H1 (cell line): ENCODE results near the gene TANC1. TPM values are rescaled to one million over a fixed set of nuclear protein-coding genes. Genes with fewer than 3 reads are reported as not detected.

Experiments
- CTCF ChIA-PET: fragments of 300-600 bp; sonication (Branson Sonifier 250); formaldehyde crosslinking; loops from one replicate; lab custom pipeline; 2021; ENCODE audit not compliant: partially characterized antibody; lab: Charles Lee
- POLR2A ChIA-PET: fragments of 300-600 bp; sonication (Branson Sonifier 250); formaldehyde crosslinking; loops from one replicate; lab custom pipeline; 2021; ENCODE audit warnings: inconsistent platforms; ENCODE audit not compliant: partially characterized antibody; lab: Charles Lee
- DNase-seq, 2 experiments: peaks; one replicate each; pipeline versions ENCODE4 v3.0.0 to v3.0.0-alpha.2; 2010 to 2022; ENCODE audit warnings: low spot score in 2 of 2, low read depth in 1 of 2, mixed read lengths in 1 of 2
- FAIRE-seq: peaks from 2 replicates; lab custom pipeline; 2011; peaks lifted over from hg19 to GRCh38; lab: Jason Lieb, UNC
- H2AFZ ChIP-seq: 2 replicates; pipeline ENCODE4 v1.8.1; 2012; ENCODE audit warnings: low read length, inconsistent platforms
- H2AK5ac ChIP-seq: 2 replicates; pipeline ENCODE4 v1.6.1; 2013; ENCODE audit warnings: low read depth, low read length
- H2BK120ac ChIP-seq: replicated peaks from 2 replicates; pipeline ENCODE3; 2013; ENCODE audit warnings: low read depth, low read length, inconsistent platforms
- H2BK12ac ChIP-seq: 2 replicates; pipeline ENCODE4 v1.6.1; 2013; ENCODE audit warnings: low read depth, low read length
- H2BK15ac ChIP-seq: 2 replicates; pipeline ENCODE4 v1.6.1; 2013; ENCODE audit warnings: low read length
- H2BK20ac ChIP-seq: 2 replicates; pipeline ENCODE4 v1.6.1; 2013; ENCODE audit warnings: low read length
- H2BK5ac ChIP-seq: 2 replicates; pipeline ENCODE4 v1.6.1; 2013; ENCODE audit warnings: low read depth, low read length
- H3K14ac ChIP-seq: 2 replicates; pipeline ENCODE4 v1.6.1; 2013; ENCODE audit warnings: inconsistent platforms; ENCODE audit not compliant: insufficient read length
- H3K18ac ChIP-seq: 2 replicates; pipeline ENCODE4 v1.6.1; 2013; ENCODE audit warnings: low read length; ENCODE audit errors: extremely low read depth
- H3K23ac ChIP-seq: 2 replicates; pipeline ENCODE4 v1.6.1; 2013; ENCODE audit warnings: inconsistent platforms; ENCODE audit not compliant: insufficient read length
- H3K23me2 ChIP-seq: 2 replicates; pipeline ENCODE4 v1.6.1; 2013; ENCODE audit warnings: low read depth, low read length
- H3K27ac ChIP-seq: 2 replicates; pipeline ENCODE4 v1.6.1; 2011; ENCODE audit warnings: low read depth, low read length, inconsistent platforms
- H3K27me3 ChIP-seq, 4 experiments: replicated peaks in 1 of 4; 1 replicate in 1 of 4; 2 replicates in 3 of 4; pipeline versions ENCODE4 v1.6.1 to v1.8.1; 2011 to 2013; ENCODE audit warnings: low read length in 3 of 4, mild to moderate bottlenecking in 3 of 4, inconsistent platforms in 2 of 4, mixed read lengths in 2 of 4, moderate library complexity in 1 of 4; ENCODE audit not compliant: control insufficient read depth in 3 of 4, insufficient read depth in 3 of 4; ENCODE audit errors: extremely low read depth in 1 of 4
- H3K36me3 ChIP-seq, 4 experiments: 2 replicates each; pipeline versions ENCODE4 v1.6.1 to v1.8.1; 2011 to 2013; ENCODE audit warnings: mild to moderate bottlenecking in 4 of 4, low read length in 3 of 4, moderate library complexity in 2 of 4, control low read depth in 1 of 4, inconsistent platforms in 1 of 4; ENCODE audit not compliant: insufficient read depth in 4 of 4, control insufficient read depth in 2 of 4
- H3K4ac ChIP-seq: replicated peaks from 2 replicates; pipeline ENCODE3; 2013; ENCODE audit warnings: low read length, low read depth, mixed read lengths, inconsistent platforms; ENCODE audit not compliant: insufficient read length
- H3K4me1 ChIP-seq, 4 experiments: replicated peaks in 1 of 4; 1 replicate in 1 of 4; 2 replicates in 3 of 4; pipeline versions ENCODE4 v1.6.1 to v1.8.1; 2011 to 2013; ENCODE audit warnings: low read length in 3 of 4, inconsistent platforms in 2 of 4, mixed read lengths in 1 of 4; ENCODE audit not compliant: insufficient read depth in 4 of 4, control insufficient read depth in 3 of 4
- H3K4me2 ChIP-seq, 2 experiments: 2 replicates each; pipeline versions ENCODE4 v1.6.1 to v1.8.1; 2011 to 2013; ENCODE audit warnings: low read depth in 2 of 2, low read length in 2 of 2, control low read depth in 1 of 2, inconsistent platforms in 1 of 2, mild to moderate bottlenecking in 1 of 2; ENCODE audit not compliant: insufficient read depth in 1 of 2
- H3K4me3 ChIP-seq, 4 experiments: fragments of 200-600, 300-600 bp in 1 of 4; sonication (generic), shearing (Covaris generic), sonication (Bioruptor Twin) in 1 of 4; 2 replicates each; pipeline versions ENCODE4 v1.5.1 to v1.8.1; 2011 to 2016; ENCODE audit warnings: low read length in 4 of 4, low read depth in 3 of 4, control low read depth in 2 of 4, inconsistent platforms in 2 of 4, mild to moderate bottlenecking in 2 of 4, mixed read lengths in 1 of 4, moderate library complexity in 1 of 4; ENCODE audit not compliant: insufficient read depth in 2 of 4; ENCODE audit errors: extremely low read depth in 1 of 4
- H3K56ac ChIP-seq: replicated peaks from 2 replicates; pipeline ENCODE3; 2013; ENCODE audit warnings: low read depth, mild to moderate bottlenecking, mixed read lengths, low read length, inconsistent platforms; ENCODE audit not compliant: insufficient read length
- H3K79me1 ChIP-seq: 2 replicates; pipeline ENCODE4 v1.6.1; 2013; ENCODE audit warnings: low read depth, low read length, control low read depth
- H3K79me2 ChIP-seq, 2 experiments: 2 replicates each; pipeline versions ENCODE4 v1.6.1 to v1.8.1; 2012 to 2013; ENCODE audit warnings: low read length in 2 of 2, mild to moderate bottlenecking in 2 of 2, inconsistent platforms in 1 of 2; ENCODE audit not compliant: insufficient read depth in 2 of 2, control insufficient read depth in 1 of 2
- H3K9ac ChIP-seq, 4 experiments: replicated peaks in 1 of 4; 1 replicate in 1 of 4; 2 replicates in 3 of 4; pipeline versions ENCODE4 v1.6.1 to v1.8.1; 2011 to 2013; ENCODE audit warnings: low read depth in 3 of 4, low read length in 3 of 4, control low read depth in 2 of 4, mild to moderate bottlenecking in 2 of 4, moderate library complexity in 2 of 4, inconsistent platforms in 1 of 4; ENCODE audit errors: extremely low read depth in 1 of 4
- H3K9me3 ChIP-seq, 2 experiments: 2 replicates each; pipeline versions ENCODE4 v1.6.1 to v1.8.1; 2012 to 2013; ENCODE audit warnings: mild to moderate bottlenecking in 2 of 2, moderate library complexity in 2 of 2, control low read depth in 1 of 2, inconsistent platforms in 1 of 2, low read depth in 1 of 2, low read length in 1 of 2, mixed read lengths in 1 of 2; ENCODE audit not compliant: insufficient read depth in 2 of 2
- H4K20me1 ChIP-seq, 2 experiments: replicated peaks in 1 of 2; 2 replicates each; pipeline versions ENCODE3 to v1.8.1; 2011 to 2013; ENCODE audit warnings: inconsistent platforms in 2 of 2, low read length in 2 of 2, mild to moderate bottlenecking in 1 of 2; ENCODE audit not compliant: insufficient read depth in 2 of 2, control insufficient read depth in 1 of 2
- H4K5ac ChIP-seq: 2 replicates; pipeline ENCODE4 v1.6.1; 2013; ENCODE audit warnings: low read length, low read depth, mixed read lengths, inconsistent platforms; ENCODE audit not compliant: insufficient read length
- H4K8ac ChIP-seq: 2 replicates; pipeline ENCODE4 v1.8.0; 2013; ENCODE audit warnings: mild to moderate bottlenecking, moderate library complexity, low read length, inconsistent platforms; ENCODE audit not compliant: insufficient read depth; ENCODE audit errors: extremely low read depth
- H4K91ac ChIP-seq: replicated peaks from 2 replicates; pipeline ENCODE3; 2013; ENCODE audit warnings: low read length, mixed read lengths, inconsistent platforms; ENCODE audit not compliant: insufficient read length
- BCL11A ChIP-seq, 2 experiments: IDR thresholded peaks; one replicate each; pipeline ENCODE4 v1.6.1; 2011; ENCODE audit warnings: low read depth in 2 of 2, low read length in 2 of 2, mild to moderate bottlenecking in 2 of 2
- CBX8 ChIP-seq: fragments of 300-800, 300-1000 bp; sonication (generic); IDR thresholded peaks from 2 replicates; pipeline ENCODE4 v1.7.1; 2016; ENCODE audit warnings: low read depth, low read length, borderline replicate concordance
- EP300 ChIP-seq, 2 experiments: IDR thresholded peaks; 1 replicate in 1 of 2; 2 replicates in 1 of 2; pipeline ENCODE4 v1.6.1; 2011 to 2012; ENCODE audit warnings: low read depth in 2 of 2, low read length in 2 of 2, mild to moderate bottlenecking in 2 of 2, borderline replicate concordance in 1 of 2, inconsistent platforms in 1 of 2, moderate library complexity in 1 of 2
- KDM5A ChIP-seq: fragments of 200-600 bp; IDR thresholded peaks from 2 replicates; pipeline ENCODE4 v1.7.1; 2012; ENCODE audit warnings: mild to moderate bottlenecking, low read length, inconsistent platforms, mixed read lengths
- PHF8 ChIP-seq: fragments of 200-600 bp; sonication (generic); conservative IDR thresholded peaks from 2 replicates; pipeline ENCODE4 v1.7.1; 2012; ENCODE audit warnings: low read depth, mild to moderate bottlenecking, inconsistent platforms, low read length, moderate library complexity
- WGBS, 2 experiments: shearing (Covaris generic) in 1 of 2; methylation state at CpG; one replicate each; pipeline versions ENCODE4 v1.1.6 to v1.1.7; 2013 to 2015; ENCODE audit warnings: low lambda C conversion rate in 2 of 2, mixed read lengths in 2 of 2, inconsistent platforms in 1 of 2, low coverage in 1 of 2, missing lambda C conversion rate in 1 of 2; ENCODE audit not compliant: insufficient replicate concordance in 2 of 2, insufficient coverage in 1 of 2, insufficient read length in 1 of 2; ENCODE audit errors: extremely low coverage in 1 of 2, missing lambda C conversion rate in 1 of 2; 5-methylcytosine and 5-hydroxymethylcytosine counted together
- polyA plus RNA-seq, 7 experiments: library from polyadenylated mRNA; depleted of rRNA in 3 of 7; stranded (reverse) in 5 of 7; unstranded in 2 of 7; fragments of >200 nt in 5 of 7; fragments of 200-250 nt in 2 of 7; gene quantifications; 1 replicate in 5 of 7; 2 replicates in 1 of 7; 4 replicates in 1 of 7; pipeline versions ENCODE4 v1.2.1 to v1.2.3, GENCODE V29; 2011 to 2013; ENCODE audit warnings: missing spikeins in 2 of 7, mixed read lengths in 2 of 7
- total RNA-seq: library from RNA; stranded (reverse); fragmentation: NEBNext Ultra II Directional; extraction: Animal tissue kit (Norgen Biotek cat#: 25700); gene quantifications from 2 replicates; pipeline ENCODE4 v1.2.1, GENCODE V29; 2021
- TF ChIP-seq, protein P1 (sequence below): IDR thresholded peaks from 2 replicates; pipeline ENCODE4 v1.6.1; 2012; ENCODE audit warnings: low read length, inconsistent platforms
- TF ChIP-seq, protein P2 (sequence below): IDR thresholded peaks from 2 replicates; pipeline ENCODE4 v1.6.1; 2012; ENCODE audit warnings: inconsistent platforms

TANC1 gene
- total and polyA plus RNA-seq, 2 of the 8 experiments (the other 6 are each of a cell fraction or from before 2014, with no cell fraction given) = 4.1 to 7.6 TPM

DNA sequence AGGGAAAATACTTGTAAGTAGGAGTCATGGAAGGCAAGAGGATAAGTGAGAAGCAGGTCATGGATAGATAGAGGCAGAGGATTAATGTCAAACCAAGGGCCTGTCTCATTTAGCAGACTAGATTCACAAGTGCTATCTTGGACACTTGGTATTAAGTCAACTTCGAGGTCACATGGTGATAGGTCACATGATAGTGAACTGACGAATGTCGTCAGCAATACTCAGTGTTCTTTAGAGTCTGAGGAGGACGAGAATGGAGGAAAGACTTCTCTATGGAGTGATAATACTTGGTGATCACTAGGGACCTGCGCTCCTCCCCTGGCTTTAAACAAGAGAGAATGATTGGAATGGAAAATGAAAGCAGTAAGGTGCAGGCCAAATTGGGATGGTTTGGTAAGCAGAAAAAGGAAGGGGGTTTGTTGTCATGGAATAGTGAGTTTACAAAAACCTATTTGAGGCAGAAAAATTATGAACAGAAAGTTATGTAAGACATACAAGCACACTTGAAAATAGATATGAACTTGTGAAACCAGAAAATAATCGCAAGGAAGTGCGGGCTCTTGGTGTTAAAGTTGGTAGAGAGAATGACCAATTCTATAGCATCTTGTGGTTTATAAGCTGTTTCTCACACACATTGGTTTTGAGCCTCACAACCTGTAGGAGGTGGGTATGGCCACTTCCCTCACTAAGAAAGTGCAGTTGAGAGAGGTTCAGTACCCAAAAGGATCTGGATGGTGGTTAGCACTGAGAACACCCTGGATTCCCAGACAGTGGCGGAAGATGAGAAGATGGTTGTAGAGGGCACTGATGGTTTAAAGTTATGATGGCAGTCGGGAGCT is 176.6 kb downstream of the TANC1 start:
- CTCF ChIA-PET = interaction anchor here (1.7 to 6.6 kb wide), 2 partner anchors 25 to 72 kb away, joined by 3 to 28 read pairs; no protein-coding TSS in a partner anchor
- H3K9ac ChIP-seq = no peak overlapping the region
- no peak for FAIRE-seq
- no peak overlapping the region for H3K56ac ChIP-seq
- TF ChIP-seq EP300 (IDR thresholded peaks at IDR 0.05; ENCODE audit: borderline replicate concordance in 1 of 2, low read depth in 2 of 2, low read length in 2 of 2) (no peak), PHF8 (no peak), BCL11A (IDR thresholded peaks at IDR 0.05; ENCODE audit: low read depth in 2 of 2, low read length in 2 of 2) (no peak), CBX8 (no peak), KDM5A (no peak)
- TF ChIP-seq, protein P1, sequence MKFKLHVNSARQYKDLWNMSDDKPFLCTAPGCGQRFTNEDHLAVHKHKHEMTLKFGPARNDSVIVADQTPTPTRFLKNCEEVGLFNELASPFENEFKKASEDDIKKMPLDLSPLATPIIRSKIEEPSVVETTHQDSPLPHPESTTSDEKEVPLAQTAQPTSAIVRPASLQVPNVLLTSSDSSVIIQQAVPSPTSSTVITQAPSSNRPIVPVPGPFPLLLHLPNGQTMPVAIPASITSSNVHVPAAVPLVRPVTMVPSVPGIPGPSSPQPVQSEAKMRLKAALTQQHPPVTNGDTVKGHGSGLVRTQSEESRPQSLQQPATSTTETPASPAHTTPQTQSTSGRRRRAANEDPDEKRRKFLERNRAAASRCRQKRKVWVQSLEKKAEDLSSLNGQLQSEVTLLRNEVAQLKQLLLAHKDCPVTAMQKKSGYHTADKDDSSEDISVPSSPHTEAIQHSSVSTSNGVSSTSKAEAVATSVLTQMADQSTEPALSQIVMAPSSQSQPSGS = no peak
- TF ChIP-seq, protein P2, sequence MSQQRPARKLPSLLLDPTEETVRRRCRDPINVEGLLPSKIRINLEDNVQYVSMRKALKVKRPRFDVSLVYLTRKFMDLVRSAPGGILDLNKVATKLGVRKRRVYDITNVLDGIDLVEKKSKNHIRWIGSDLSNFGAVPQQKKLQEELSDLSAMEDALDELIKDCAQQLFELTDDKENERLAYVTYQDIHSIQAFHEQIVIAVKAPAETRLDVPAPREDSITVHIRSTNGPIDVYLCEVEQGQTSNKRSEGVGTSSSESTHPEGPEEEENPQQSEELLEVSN = no peak
- TF ChIP-seq, all 59 proteins: peak for 0
- H3K27me3 ChIP-seq = no peaks in the 10 kb centered on the region
- H2BK5ac ChIP-seq = no peak overlapping the region
- POLR2A ChIA-PET = no interaction called here
- no peak for DNase-seq
- H2AK5ac ChIP-seq = no peak overlapping the region
- H4K5ac ChIP-seq = no peak overlapping the region
- no peaks in the 10 kb centered on the region for H3K9me3 ChIP-seq
- H3K4me1 ChIP-seq = peaks cover 0 to 5% (median under 1%) of the 10 kb centered on the region in 4 experiments; a peak in 1 of 7 replicates
- WGBS, 2 experiments = 89% methylated on average over 9 of the region's 9 CpGs; no CpG with 5 or more reads in 1 of the 2 experiments
- H2BK15ac ChIP-seq = no peak overlapping the region
- H3K18ac ChIP-seq = no peak overlapping the region
- H4K8ac ChIP-seq = no peak overlapping the region
- H3K14ac ChIP-seq = no peak overlapping the region
- no peak overlapping the region for H3K4ac ChIP-seq
- no peaks in the 10 kb centered on the region for H4K20me1 ChIP-seq
- no peak overlapping the region for H3K23ac ChIP-seq
- H3K27ac ChIP-seq = no peak overlapping the region
- no peaks in the 10 kb centered on the region for H3K79me2 ChIP-seq
- H3K4me3 ChIP-seq = no peak overlapping the region
- no peak overlapping the region for H2BK20ac ChIP-seq
- H2BK12ac ChIP-seq = no peak overlapping the region
- H3K36me3 ChIP-seq = no peaks in the 10 kb centered on the region
- H3K23me2 ChIP-seq = no peaks in the 10 kb centered on the region
- no peak overlapping the region for H2BK120ac ChIP-seq
- no peak overlapping the region for H3K4me2 ChIP-seq
- H3K79me1 ChIP-seq = no peaks in the 10 kb centered on the region
- H4K91ac ChIP-seq = no peak overlapping the region
- no peak overlapping the region for H2AFZ ChIP-seq
